ENCODE measurements around the gene RALGAPA2. TPM values are rescaled to one million over a fixed set of nuclear protein-coding genes. Genes with fewer than 3 reads are reported as not detected.

Gene RALGAPA2
- total RNA-seq, 1 experiment from 2014 or later = 26.3 TPM

- H3K4me1 Mint-ChIP-seq (ENCODE audit: low read depth, unreplicated experiment) = no peaks in the 10 kb centered on the region
- H3K36me3 Mint-ChIP-seq (ENCODE audit: insufficient read depth, unreplicated experiment) = no peaks in the 10 kb centered on the region
- CTCF ChIA-PET = no interaction called here
- no peaks in the 10 kb centered on the region for H3K27me3 Mint-ChIP-seq (ENCODE audit: unreplicated experiment)
- no peak overlapping the region for H3K27ac Mint-ChIP-seq (ENCODE audit: unreplicated experiment)
- no TSS peak for BruUV-seq (replicated peaks)
- intact Hi-C loops (cut with micrococcal nuclease; ENCODE audit: unreplicated experiment) = no loop called here
- H3K9me3 Mint-ChIP-seq (ENCODE audit: low read depth, unreplicated experiment) = no peaks in the 10 kb centered on the region
- TF ChIP-seq CTCF (IDR thresholded peaks at IDR 0.05; ENCODE audit: unreplicated experiment) = no peak
- DNase-seq = no peak
- no peak overlapping the region for H3K4me3 Mint-ChIP-seq (ENCODE audit: low read depth, unreplicated experiment)
Observed at GRCh38 chr20:20555838-20556237, 156.6 kb downstream of the RALGAPA2 start.

- intact Hi-C loops (cut with micrococcal nuclease; ENCODE audit: unreplicated experiment) = no loop called here
- no peaks in the 10 kb centered on the region for H3K4me1 Mint-ChIP-seq (ENCODE audit: low read depth, unreplicated experiment)
Observed at GRCh38 chr20:20554951-20555350, 157.5 kb downstream of the RALGAPA2 start.

GRCh38 chr20:20553541-20553940 lies 158.9 kb downstream of the RALGAPA2 start:
- H3K9me3 Mint-ChIP-seq (ENCODE audit: low read depth, unreplicated experiment) = no peaks in the 10 kb centered on the region
- no peaks in the 10 kb centered on the region for H3K36me3 Mint-ChIP-seq (ENCODE audit: insufficient read depth, unreplicated experiment)
- BruUV-seq (replicated peaks) = no TSS peak
- H3K4me3 Mint-ChIP-seq (ENCODE audit: low read depth, unreplicated experiment) = no peak overlapping the region
- no peaks in the 10 kb centered on the region for H3K27me3 Mint-ChIP-seq (ENCODE audit: unreplicated experiment)
- no peak overlapping the region for H3K27ac Mint-ChIP-seq (ENCODE audit: unreplicated experiment)
- intact Hi-C loops (cut with micrococcal nuclease; ENCODE audit: unreplicated experiment) = no loop called here
- no peak for TF ChIP-seq CTCF (IDR thresholded peaks at IDR 0.05; ENCODE audit: unreplicated experiment)
- DNase-seq = no peak
- no peaks in the 10 kb centered on the region for H3K4me1 Mint-ChIP-seq (ENCODE audit: low read depth, unreplicated experiment)
- CTCF ChIA-PET = no interaction called here

More at GRCh38 chr20:20554951-20555350, 157.5 kb downstream of the RALGAPA2 start:
- Mint-ChIP-seq H3K9me3 (ENCODE audit: low read depth, unreplicated experiment) (no peaks in the 10 kb centered on the region), H3K27me3 (ENCODE audit: unreplicated experiment) (no peaks in the 10 kb centered on the region), H3K4me3 (ENCODE audit: low read depth, unreplicated experiment) (no peak overlapping the region), H3K36me3 (ENCODE audit: insufficient read depth, unreplicated experiment) (no peaks in the 10 kb centered on the region), H3K27ac (ENCODE audit: unreplicated experiment) (no peak overlapping the region)
- no peak for TF ChIP-seq CTCF (IDR thresholded peaks at IDR 0.05; ENCODE audit: unreplicated experiment)
- no TSS peak for BruUV-seq (replicated peaks)
- DNase-seq = no peak
- CTCF ChIA-PET = no interaction called here

DNA sequence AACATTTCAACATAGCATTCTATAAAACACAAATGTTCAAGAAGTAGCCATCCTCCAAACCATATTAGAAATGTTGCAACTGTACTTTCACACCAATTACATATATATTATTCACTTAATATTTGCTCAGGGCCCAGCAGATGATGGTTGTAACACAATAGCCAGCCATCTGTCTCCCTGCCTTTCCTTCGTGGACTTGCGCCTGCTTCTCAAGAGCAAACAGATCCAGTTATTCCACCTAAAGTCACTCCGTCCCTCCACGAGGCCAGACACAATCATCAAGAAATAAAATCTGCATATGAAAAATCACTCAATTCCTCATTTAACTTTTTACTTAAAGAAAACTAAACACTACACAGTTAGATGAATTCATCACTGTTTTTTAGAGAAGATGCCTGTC lies 160.4 kb downstream of the RALGAPA2 start:
- H3K27ac Mint-ChIP-seq (ENCODE audit: unreplicated experiment) = no peak overlapping the region
- BruUV-seq (replicated peaks) = no TSS peak
- DNase-seq = no peak
- intact Hi-C loops (cut with micrococcal nuclease; ENCODE audit: unreplicated experiment) = no loop called here
- no peak overlapping the region for H3K4me3 Mint-ChIP-seq (ENCODE audit: low read depth, unreplicated experiment)
- no peaks in the 10 kb centered on the region for H3K36me3 Mint-ChIP-seq (ENCODE audit: insufficient read depth, unreplicated experiment)
- no peaks in the 10 kb centered on the region for H3K4me1 Mint-ChIP-seq (ENCODE audit: low read depth, unreplicated experiment)
- no peaks in the 10 kb centered on the region for H3K27me3 Mint-ChIP-seq (ENCODE audit: unreplicated experiment)
- no peak for TF ChIP-seq CTCF (IDR thresholded peaks at IDR 0.05; ENCODE audit: unreplicated experiment)
- CTCF ChIA-PET = no interaction called here
- no peaks in the 10 kb centered on the region for H3K9me3 Mint-ChIP-seq (ENCODE audit: low read depth, unreplicated experiment)

DNA sequence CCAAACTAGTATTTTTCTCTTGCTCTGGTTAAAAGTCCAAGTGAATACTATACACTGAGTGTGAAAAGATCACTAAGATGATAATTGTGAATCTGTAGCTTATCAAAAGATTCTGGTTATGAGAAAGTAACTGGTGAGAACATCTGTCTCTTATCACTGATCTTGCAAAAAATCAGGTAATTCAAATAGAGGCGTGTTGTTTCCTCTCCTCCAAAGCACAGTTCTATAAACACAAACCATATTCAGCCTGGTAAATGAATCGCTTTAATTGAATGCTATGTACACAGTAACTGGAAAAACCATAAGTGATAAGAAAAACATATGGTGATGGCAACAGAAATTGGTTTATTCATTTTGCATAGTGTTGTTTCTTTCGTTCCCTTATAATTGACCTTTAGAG lies 161.0 kb downstream of the RALGAPA2 start:
- no peak overlapping the region for H3K27ac Mint-ChIP-seq (ENCODE audit: unreplicated experiment)

More for the DNA sequence above, 161.0 kb downstream of the RALGAPA2 start:
- no peaks in the 10 kb centered on the region for H3K9me3 Mint-ChIP-seq (ENCODE audit: low read depth, unreplicated experiment)
- H3K36me3 Mint-ChIP-seq (ENCODE audit: insufficient read depth, unreplicated experiment) = no peaks in the 10 kb centered on the region
- no peak for DNase-seq
- intact Hi-C loops (cut with micrococcal nuclease; ENCODE audit: unreplicated experiment) = no loop called here
- CTCF ChIA-PET = no interaction called here
- no peaks in the 10 kb centered on the region for H3K27me3 Mint-ChIP-seq (ENCODE audit: unreplicated experiment)
- no peaks in the 10 kb centered on the region for H3K4me1 Mint-ChIP-seq (ENCODE audit: low read depth, unreplicated experiment)
- no peak overlapping the region for H3K4me3 Mint-ChIP-seq (ENCODE audit: low read depth, unreplicated experiment)
- no TSS peak for BruUV-seq (replicated peaks)
- no peak for TF ChIP-seq CTCF (IDR thresholded peaks at IDR 0.05; ENCODE audit: unreplicated experiment)

Data from Calu3 (cell line).